ENCODE data around the gene OSMR. TPM values are rescaled to one million over a fixed set of nuclear protein-coding genes. Genes with fewer than 3 reads are reported as not detected.
A peak's percentile ranks its signal among the peaks of the same experiment; 100 is the strongest.
"Not testable (repeated sequence)": the region's sequence is repeated elsewhere in the genome, so short reads cannot be mapped to it uniquely, and the experiment has no call there.

The OSMR gene
- total RNA-seq, 1 donor from 2014 or later: 0.58 TPM

GRCh38 chr5:38846379-38847011, 683 bp downstream of the OSMR start:
- Histone ChIP-seq H2AFZ (replicated peaks) (peak overlapping the region; percentile 98), H3K4me2 (peak overlapping the region; percentile 86)

DNA sequence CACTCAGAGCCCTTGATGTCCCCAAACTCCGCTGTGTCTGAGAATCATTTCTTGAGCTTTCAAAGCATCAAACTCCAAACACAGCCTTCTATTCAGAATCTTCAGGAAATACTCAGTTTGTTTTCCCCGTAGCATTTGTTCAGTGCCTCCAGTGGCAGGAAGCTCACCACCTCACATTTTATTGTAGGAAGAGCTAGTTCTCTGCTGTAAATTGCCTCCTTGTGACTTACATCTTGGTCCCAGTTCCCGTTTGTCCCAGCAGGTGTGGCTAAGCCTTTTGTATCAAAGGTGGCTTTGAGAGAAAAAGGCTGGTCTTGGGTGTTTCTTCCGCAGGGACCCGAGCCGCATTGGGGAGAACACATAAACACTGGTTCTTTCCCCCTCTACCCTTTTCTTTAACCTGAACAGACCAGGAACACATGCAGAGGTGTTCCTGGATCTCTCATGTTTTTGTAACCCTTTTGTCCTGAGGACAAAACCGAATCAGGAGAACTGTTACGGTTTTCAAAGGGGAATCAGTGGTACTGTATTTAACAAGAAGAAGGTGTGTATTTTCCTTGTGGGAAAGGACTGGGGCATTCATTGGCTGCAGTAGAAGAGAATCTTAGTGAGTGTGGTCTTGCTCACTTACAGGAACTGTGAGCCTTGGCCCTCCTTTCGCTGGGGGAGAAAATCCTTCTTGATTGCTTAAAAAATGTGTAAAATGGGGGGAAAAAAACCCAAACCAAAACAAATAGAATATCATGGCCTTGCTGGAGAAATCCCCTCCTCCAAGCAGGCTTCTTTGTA, 1.9 kb downstream of the OSMR start:
- TF ChIP-seq EZH2phosphoT487 (IDR thresholded peaks at IDR 0.05) (no peak), EZH2 (IDR thresholded peaks at IDR 0.05) (no peak)
- TF ChIP-seq, protein P1, sequence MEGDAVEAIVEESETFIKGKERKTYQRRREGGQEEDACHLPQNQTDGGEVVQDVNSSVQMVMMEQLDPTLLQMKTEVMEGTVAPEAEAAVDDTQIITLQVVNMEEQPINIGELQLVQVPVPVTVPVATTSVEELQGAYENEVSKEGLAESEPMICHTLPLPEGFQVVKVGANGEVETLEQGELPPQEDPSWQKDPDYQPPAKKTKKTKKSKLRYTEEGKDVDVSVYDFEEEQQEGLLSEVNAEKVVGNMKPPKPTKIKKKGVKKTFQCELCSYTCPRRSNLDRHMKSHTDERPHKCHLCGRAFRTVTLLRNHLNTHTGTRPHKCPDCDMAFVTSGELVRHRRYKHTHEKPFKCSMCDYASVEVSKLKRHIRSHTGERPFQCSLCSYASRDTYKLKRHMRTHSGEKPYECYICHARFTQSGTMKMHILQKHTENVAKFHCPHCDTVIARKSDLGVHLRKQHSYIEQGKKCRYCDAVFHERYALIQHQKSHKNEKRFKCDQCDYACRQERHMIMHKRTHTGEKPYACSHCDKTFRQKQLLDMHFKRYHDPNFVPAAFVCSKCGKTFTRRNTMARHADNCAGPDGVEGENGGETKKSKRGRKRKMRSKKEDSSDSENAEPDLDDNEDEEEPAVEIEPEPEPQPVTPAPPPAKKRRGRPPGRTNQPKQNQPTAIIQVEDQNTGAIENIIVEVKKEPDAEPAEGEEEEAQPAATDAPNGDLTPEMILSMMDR (IDR thresholded peaks at IDR 0.05): no peak
- H3K27me3 Mint-ChIP-seq (ENCODE audit: insufficient read depth, low read depth): peaks cover 28% of the 10 kb centered on the region
- Histone ChIP-seq H3K9me3 (ENCODE audit: low read depth) (no peaks in the 10 kb centered on the region), H2AFZ (replicated peaks) (no peak overlapping the region), H3F3A (ENCODE audit: low read depth) (peaks cover 16% of the 10 kb centered on the region), H3K4me2 (no peak overlapping the region), H3K4me1 (no peaks in the 10 kb centered on the region), H3K36me3 (no peaks in the 10 kb centered on the region), H3K4me3 (no peak overlapping the region), H3K79me2 (ENCODE audit: low read depth) (no peaks in the 10 kb centered on the region), H3K9ac (no peak overlapping the region), H4K20me1 (ENCODE audit: low read depth) (peaks cover 6% of the 10 kb centered on the region), H3K27ac (no peak overlapping the region), H3K27me3 (peaks cover 55% of the 10 kb centered on the region)
- H3K27ac Mint-ChIP-seq: no peak overlapping the region
- peaks cover 20% of the 10 kb centered on the region for H3K9me3 Mint-ChIP-seq
- no peak for DNase-seq (ENCODE audit: low spot score)
- H3K4me1 Mint-ChIP-seq: peaks cover 3% of the 10 kb centered on the region
- H3K36me3 Mint-ChIP-seq: no peaks in the 10 kb centered on the region
- H3K4me3 Mint-ChIP-seq: no peak overlapping the region

More at GRCh38 chr5:38846379-38847011, 683 bp downstream of the OSMR start:
- Histone ChIP-seq H4K20me1 (ENCODE audit: low read depth) (peaks cover 6% of the 10 kb centered on the region), H3K4me1 (no peaks in the 10 kb centered on the region), H3K9me3 (ENCODE audit: low read depth) (no peaks in the 10 kb centered on the region), H3K27me3 (peaks cover 55% of the 10 kb centered on the region), H3F3A (ENCODE audit: low read depth) (peaks cover 16% of the 10 kb centered on the region), H3K36me3 (no peaks in the 10 kb centered on the region), H3K27ac (no peak overlapping the region), H3K79me2 (ENCODE audit: low read depth) (no peaks in the 10 kb centered on the region), H3K4me3 (peak overlapping the region; percentile 70), H3K9ac (no peak overlapping the region)
- Mint-ChIP-seq H3K36me3 (no peaks in the 10 kb centered on the region), H3K27me3 (ENCODE audit: insufficient read depth, low read depth) (peaks cover 28% of the 10 kb centered on the region), H3K9me3 (peaks cover 13% of the 10 kb centered on the region), H3K27ac (no peak overlapping the region), H3K4me3 (peak overlapping the region; percentile 88), H3K4me1 (peaks cover 3% of the 10 kb centered on the region)
- DNase-seq (ENCODE audit: low spot score): no peak
- TF ChIP-seq EZH2phosphoT487 (IDR thresholded peaks at IDR 0.05): peak; percentile 21
- TF ChIP-seq, protein P1 (IDR thresholded peaks at IDR 0.05): no peak
- peak; percentile 62 for TF ChIP-seq EZH2 (IDR thresholded peaks at IDR 0.05)

- H3K4me3 Mint-ChIP-seq: no peak overlapping the region
- H3K27me3 ChIP-seq: peaks cover 55% of the 10 kb centered on the region
- no peaks in the 10 kb centered on the region for H3K4me1 ChIP-seq
- H3K36me3 Mint-ChIP-seq: no peaks in the 10 kb centered on the region
- no peak overlapping the region for H3K27ac ChIP-seq
- H3K36me3 ChIP-seq: no peaks in the 10 kb centered on the region
- no peak overlapping the region for H3K27ac Mint-ChIP-seq
- H3F3A ChIP-seq (ENCODE audit: low read depth): peaks cover 16% of the 10 kb centered on the region
- H3K4me2 ChIP-seq: no peak overlapping the region
- no peak overlapping the region for H2AFZ ChIP-seq (replicated peaks)
- H3K27me3 Mint-ChIP-seq (ENCODE audit: insufficient read depth, low read depth): peaks cover 29% of the 10 kb centered on the region
- H4K20me1 ChIP-seq (ENCODE audit: low read depth): peaks cover 6% of the 10 kb centered on the region
- H3K4me1 Mint-ChIP-seq: peaks cover 3% of the 10 kb centered on the region
- no peaks in the 10 kb centered on the region for H3K9me3 ChIP-seq (ENCODE audit: low read depth)
- no peak for DNase-seq (ENCODE audit: low spot score)
- H3K4me3 ChIP-seq: no peak overlapping the region
- H3K9me3 Mint-ChIP-seq: peaks cover 20% of the 10 kb centered on the region
- no peaks in the 10 kb centered on the region for H3K79me2 ChIP-seq (ENCODE audit: low read depth)
- no peak overlapping the region for H3K9ac ChIP-seq
- TF ChIP-seq EZH2 (IDR thresholded peaks at IDR 0.05) (no peak), EZH2phosphoT487 (IDR thresholded peaks at IDR 0.05) (no peak)
- TF ChIP-seq, protein P1 (IDR thresholded peaks at IDR 0.05): no peak
Observed at GRCh38 chr5:38848637-38849036, 2.8 kb downstream of the OSMR start.

DNA sequence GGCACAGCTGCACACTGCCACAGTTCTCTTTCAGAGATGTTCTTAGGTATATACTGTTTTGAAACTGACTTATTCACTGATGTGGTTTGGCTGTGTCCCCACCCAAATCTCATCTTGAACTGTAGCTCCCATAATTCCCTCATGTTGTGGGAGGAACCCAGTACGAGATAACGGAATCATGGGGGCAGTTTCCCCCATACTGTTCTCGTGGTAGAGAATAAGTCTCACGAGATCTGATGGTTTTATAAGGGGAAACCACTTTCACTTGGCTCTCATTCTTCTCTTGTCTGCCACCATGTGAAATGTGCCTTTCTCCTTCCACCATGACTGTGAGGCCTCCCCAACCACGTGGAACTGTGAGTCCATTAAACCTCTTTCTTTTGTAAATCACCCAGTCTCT, 5.8 kb downstream of the OSMR start:
- Histone ChIP-seq H3F3A (ENCODE audit: low read depth) (peaks cover 13% of the 10 kb centered on the region), H3K27me3 (peaks cover 25% of the 10 kb centered on the region)
- not testable (repeated sequence) for H3K27ac Mint-ChIP-seq; H2AFZ ChIP-seq (replicated peaks); H3K4me3 ChIP-seq; H3K36me3 Mint-ChIP-seq; H3K4me3 Mint-ChIP-seq; H3K9me3 ChIP-seq (ENCODE audit: low read depth); H4K20me1 ChIP-seq (ENCODE audit: low read depth); H3K36me3 ChIP-seq; H3K79me2 ChIP-seq (ENCODE audit: low read depth); H3K9ac ChIP-seq; H3K4me1 ChIP-seq; H3K4me1 Mint-ChIP-seq; H3K4me2 ChIP-seq; H3K27ac ChIP-seq; DNase-seq (ENCODE audit: low spot score)
- Mint-ChIP-seq H3K9me3 (peaks cover 14% of the 10 kb centered on the region), H3K27me3 (ENCODE audit: insufficient read depth, low read depth) (peaks cover 12% of the 10 kb centered on the region)
